Trophoblast cell (in vitro differentiated cells and primary cell): Measurements from ENCODE around the gene FBXO5.

Experiments
- DNase-seq, 2 donors: peaks; one replicate each; pipeline ENCODE4 v3.0.0-alpha.2; 2016
- H2AFZ ChIP-seq: 2 replicates; pipeline ENCODE4 v1.6.1; 2013; ENCODE audit warnings: low read length, moderate library complexity, mild to moderate bottlenecking; ENCODE audit not compliant: insufficient read depth, poor library complexity
- H2AK5ac ChIP-seq: 2 replicates; pipeline ENCODE4 v1.6.1; 2013; ENCODE audit warnings: mild to moderate bottlenecking, low read length
- H2BK120ac ChIP-seq: 2 replicates; pipeline ENCODE4 v1.6.1; 2013; ENCODE audit warnings: low read length, mild to moderate bottlenecking, moderate library complexity; ENCODE audit not compliant: insufficient read depth, poor library complexity
- H2BK12ac ChIP-seq: 2 replicates; pipeline ENCODE4 v1.6.1; 2013; ENCODE audit warnings: mild to moderate bottlenecking, low read length, moderate library complexity
- H2BK5ac ChIP-seq: 2 replicates; pipeline ENCODE4 v1.6.1; 2013; ENCODE audit warnings: low read length, low read depth, moderate library complexity, mild to moderate bottlenecking; ENCODE audit not compliant: poor library complexity
- H3K14ac ChIP-seq: 2 replicates; pipeline ENCODE4 v1.6.1; 2013; ENCODE audit warnings: mild to moderate bottlenecking, low read length
- H3K18ac ChIP-seq: 2 replicates; pipeline ENCODE4 v1.6.1; 2013; ENCODE audit warnings: mild to moderate bottlenecking, low read length
- H3K23ac ChIP-seq: 2 replicates; pipeline ENCODE4 v1.6.1; 2013; ENCODE audit warnings: low read length
- H3K27ac ChIP-seq: 2 replicates; pipeline ENCODE4 v1.5.1; 2013; ENCODE audit warnings: low read depth, mild to moderate bottlenecking, inconsistent platforms, low read length, moderate library complexity
- H3K27me3 ChIP-seq: 2 replicates; pipeline ENCODE4 v1.6.1; 2013; ENCODE audit warnings: inconsistent platforms, mild to moderate bottlenecking, low read length, moderate library complexity; ENCODE audit not compliant: insufficient read depth
- H3K36me3 ChIP-seq, 2 experiments: 1 replicate in 1 of 2; 2 replicates in 1 of 2; pipeline ENCODE4 v1.6.1; 2013; ENCODE audit warnings: low read length in 2 of 2, mild to moderate bottlenecking in 2 of 2, moderate library complexity in 1 of 2; ENCODE audit not compliant: insufficient read depth in 2 of 2, control insufficient read depth in 1 of 2
- H3K4ac ChIP-seq: 2 replicates; pipeline ENCODE4 v1.6.1; 2013; ENCODE audit warnings: low read depth, mild to moderate bottlenecking, low read length, moderate library complexity
- H3K4me1 ChIP-seq, 2 experiments: 1 replicate in 1 of 2; 2 replicates in 1 of 2; pipeline ENCODE4 v1.6.1; 2013; ENCODE audit warnings: low read length in 2 of 2, mild to moderate bottlenecking in 2 of 2, moderate library complexity in 1 of 2; ENCODE audit not compliant: insufficient read depth in 2 of 2, control insufficient read depth in 1 of 2
- H3K4me2 ChIP-seq: 2 replicates; pipeline ENCODE4 v1.6.1; 2013; ENCODE audit warnings: inconsistent platforms, mild to moderate bottlenecking, low read length, moderate library complexity
- H3K4me3 ChIP-seq: 2 replicates; pipeline ENCODE4 v1.5.1; 2013; ENCODE audit warnings: mild to moderate bottlenecking, low read depth, low read length, inconsistent platforms
- H3K79me1 ChIP-seq: one replicate; pipeline ENCODE4 v1.6.1; 2013; ENCODE audit warnings: low read length
- H3K79me2 ChIP-seq: 2 replicates; pipeline ENCODE4 v1.6.1; 2013; ENCODE audit warnings: low read length, mild to moderate bottlenecking; ENCODE audit not compliant: control insufficient read depth, insufficient read depth, poor library complexity
- H3K9ac ChIP-seq: 2 replicates; pipeline ENCODE4 v1.6.1; 2013; ENCODE audit warnings: mild to moderate bottlenecking, low read length
- H3K9me3 ChIP-seq: 2 replicates; pipeline ENCODE4 v1.6.1; 2013; ENCODE audit warnings: low read depth, mild to moderate bottlenecking, control low read depth, inconsistent platforms, low read length; ENCODE audit not compliant: insufficient read depth
- H4K12ac ChIP-seq: 2 replicates; pipeline ENCODE4 v1.6.1; 2013; ENCODE audit warnings: low read depth, mild to moderate bottlenecking, low read length, moderate library complexity
- H4K8ac ChIP-seq: 2 replicates; pipeline ENCODE4 v1.6.1; 2013; ENCODE audit warnings: low read depth, mild to moderate bottlenecking, low read length, moderate library complexity
- H4K91ac ChIP-seq: one replicate; pipeline ENCODE4 v1.6.1; 2013; ENCODE audit warnings: low read depth, mild to moderate bottlenecking, low read length, moderate library complexity
- WGBS: extraction: QIAGEN DNeasy Blood & Tissue Kit; methylation state at CpG from one replicate; pipeline ENCODE4 v1.1.7; 2013; ENCODE audit warnings: missing lambda C conversion rate; ENCODE audit not compliant: insufficient read length, insufficient coverage; ENCODE audit errors: extremely low coverage; 5-methylcytosine and 5-hydroxymethylcytosine counted together

The FBXO5 gene

DNA sequence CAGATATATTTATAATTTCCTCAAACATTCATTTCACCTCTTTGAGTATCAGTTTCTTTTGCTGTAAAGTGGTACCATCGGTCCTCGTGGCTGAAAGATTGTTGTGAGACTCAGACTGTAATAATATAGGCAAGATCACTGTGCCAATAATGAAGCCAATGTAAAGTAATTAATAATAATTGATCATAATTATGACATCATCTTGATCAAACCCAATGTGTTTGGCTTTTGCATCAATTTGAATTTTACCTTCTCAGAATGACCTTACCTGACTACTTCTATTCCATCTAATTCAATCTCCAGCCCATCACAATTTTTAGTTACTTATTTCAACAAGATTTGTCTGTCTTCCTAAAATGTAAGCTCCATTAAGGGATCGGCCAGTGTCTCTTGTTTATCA lies 35.5 kb upstream of the FBXO5 start:
- H3K9me3 ChIP-seq = no peaks in the 10 kb centered on the region
- no peak overlapping the region for H3K14ac ChIP-seq
- H2AK5ac ChIP-seq = no peak overlapping the region
- H2AFZ ChIP-seq = no peak overlapping the region
- no peak overlapping the region for H2BK12ac ChIP-seq
- H3K9ac ChIP-seq = no peak overlapping the region
- H3K4me3 ChIP-seq = no peak overlapping the region
- H3K4ac ChIP-seq = no peak overlapping the region
- H3K36me3 ChIP-seq = no peaks in the 10 kb centered on the region
- H3K79me1 ChIP-seq = no peaks in the 10 kb centered on the region
- no peak overlapping the region for H3K4me2 ChIP-seq
- no peaks in the 10 kb centered on the region for H3K79me2 ChIP-seq
- H3K18ac ChIP-seq = no peak overlapping the region
- H3K23ac ChIP-seq = no peak overlapping the region
- DNase-seq = no peak
- H4K8ac ChIP-seq = no peak overlapping the region
- WGBS = no CpG with 5 or more reads among the region's 3 CpGs
- H3K4me1 ChIP-seq = peaks cover 0 to 6% of the 10 kb centered on the region in 2 experiments
- H3K27me3 ChIP-seq = no peaks in the 10 kb centered on the region
- no peak overlapping the region for H2BK5ac ChIP-seq
- no peak overlapping the region for H4K91ac ChIP-seq
- no peak overlapping the region for H3K27ac ChIP-seq
- no peak overlapping the region for H4K12ac ChIP-seq
- no peak overlapping the region for H2BK120ac ChIP-seq

DNA sequence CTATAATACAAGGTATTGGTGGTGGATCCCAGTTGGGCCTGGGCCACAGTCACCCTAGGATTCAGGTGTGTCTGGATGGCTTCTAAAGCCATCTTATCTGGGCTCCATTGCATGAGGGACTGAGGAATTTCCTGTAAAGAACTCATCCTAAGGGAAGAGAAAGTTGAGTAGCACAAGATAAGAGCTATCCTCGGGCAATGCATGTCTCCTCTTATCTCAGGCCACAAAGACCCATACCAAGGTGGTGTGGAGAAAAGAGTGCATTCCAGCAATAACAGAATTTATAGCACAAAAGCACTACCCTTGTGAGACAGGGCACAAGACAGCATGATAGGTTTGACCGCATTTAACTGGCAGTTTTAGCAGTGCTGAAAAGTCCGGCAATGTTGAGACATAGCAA lies 34.0 kb upstream of the FBXO5 start:
- Histone ChIP-seq H3K4me1 (peaks cover 0 to 6% of the 10 kb centered on the region in 2 experiments), H3K9me3 (no peaks in the 10 kb centered on the region), H3K4ac (no peak overlapping the region), H3K14ac (no peak overlapping the region), H3K79me1 (no peaks in the 10 kb centered on the region), H3K27me3 (no peaks in the 10 kb centered on the region), H3K4me3 (no peak overlapping the region), H4K12ac (no peak overlapping the region), H3K27ac (peak overlapping the region; percentile 25), H2AK5ac (no peak overlapping the region), H2AFZ (no peak overlapping the region), H3K79me2 (no peaks in the 10 kb centered on the region), H3K18ac (no peak overlapping the region), H3K4me2 (peak overlapping the region; percentile 35), H3K9ac (no peak overlapping the region), H2BK120ac (no peak overlapping the region), H3K36me3 (no peaks in the 10 kb centered on the region), H2BK12ac (no peak overlapping the region), H2BK5ac (no peak overlapping the region), H4K91ac (no peak overlapping the region), H3K23ac (no peak overlapping the region), H4K8ac (no peak overlapping the region)
- no CpG with 5 or more reads among the region's 3 CpGs for WGBS
- DNase-seq = peak; percentile 60 to 84

DNA sequence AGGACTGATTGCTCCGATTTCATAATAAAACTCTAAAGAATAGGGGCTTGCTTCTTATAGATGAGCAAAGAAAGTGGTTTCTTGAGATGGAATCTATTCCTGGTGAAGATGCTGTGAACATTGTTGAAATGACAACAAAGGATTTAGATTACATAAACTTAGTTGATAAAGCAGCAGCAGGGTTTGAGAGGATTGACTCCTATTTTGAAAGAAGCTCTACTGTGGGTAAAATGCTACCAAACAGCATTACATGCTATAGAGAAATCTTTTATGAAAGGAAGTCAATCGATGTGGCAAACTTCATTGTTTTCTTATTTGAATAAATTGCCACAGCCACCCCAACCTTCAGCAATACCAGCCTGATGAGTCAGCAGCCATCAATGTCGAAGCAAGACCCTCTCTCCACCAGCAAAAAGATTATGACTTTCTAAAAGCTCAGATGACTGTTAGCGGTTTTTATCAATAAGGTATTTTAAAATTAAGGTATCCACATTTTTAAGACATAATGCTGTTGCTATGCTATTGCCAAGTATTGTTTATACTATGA lies 32.3 kb upstream of the FBXO5 start:
- peak in 1 of 2 donors; percentile 7 for DNase-seq
- peaks cover 0 to 6% of the 10 kb centered on the region in 2 experiments for H3K4me1 ChIP-seq
- no peak overlapping the region for H3K4ac ChIP-seq
- no peak overlapping the region for H3K9ac ChIP-seq
- no peak overlapping the region for H2BK120ac ChIP-seq
- no peak overlapping the region for H4K12ac ChIP-seq
- H3K9me3 ChIP-seq = no peaks in the 10 kb centered on the region
- no peaks in the 10 kb centered on the region for H3K27me3 ChIP-seq
- H3K4me2 ChIP-seq = no peak overlapping the region
- no peak overlapping the region for H3K27ac ChIP-seq
- H3K36me3 ChIP-seq = no peaks in the 10 kb centered on the region
- no peak overlapping the region for H4K8ac ChIP-seq
- no peak overlapping the region for H3K14ac ChIP-seq
- H3K4me3 ChIP-seq = no peak overlapping the region
- no peak overlapping the region for H4K91ac ChIP-seq
- no peak overlapping the region for H2BK12ac ChIP-seq
- no peak overlapping the region for H3K18ac ChIP-seq
- WGBS = no CpG with 5 or more reads among the region's 4 CpGs
- no peak overlapping the region for H2BK5ac ChIP-seq
- H3K79me1 ChIP-seq = no peaks in the 10 kb centered on the region
- no peak overlapping the region for H3K23ac ChIP-seq
- H2AFZ ChIP-seq = no peak overlapping the region
- H3K79me2 ChIP-seq = no peaks in the 10 kb centered on the region
- H2AK5ac ChIP-seq = no peak overlapping the region

DNA sequence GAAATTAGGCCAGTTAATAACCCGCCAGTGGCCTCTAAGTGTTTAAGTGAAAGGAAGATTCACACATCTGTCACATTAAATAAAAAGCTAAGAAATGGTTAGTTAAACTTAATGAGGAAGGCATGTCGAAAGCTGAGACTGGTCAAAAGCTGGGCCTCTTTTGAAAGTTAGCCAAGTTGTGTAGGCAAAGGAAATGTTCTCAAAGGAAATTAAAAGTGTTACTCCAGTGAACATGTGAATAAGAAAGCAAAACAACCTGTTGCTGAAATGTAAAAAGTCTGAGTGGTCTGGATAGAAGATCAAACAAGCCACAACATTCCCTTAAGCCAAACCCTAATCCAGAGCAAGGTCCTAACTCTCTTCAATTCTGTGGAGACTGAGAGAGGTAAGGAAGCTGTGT lies 30.6 kb upstream of the FBXO5 start:
- Histone ChIP-seq H3K36me3 (no peaks in the 10 kb centered on the region), H2BK120ac (no peak overlapping the region), H2BK5ac (no peak overlapping the region), H3K18ac (no peak overlapping the region), H3K4me2 (no peak overlapping the region), H3K27me3 (no peaks in the 10 kb centered on the region), H3K23ac (no peak overlapping the region), H2AK5ac (no peak overlapping the region), H3K9ac (no peak overlapping the region), H4K8ac (no peak overlapping the region), H2BK12ac (no peak overlapping the region), H3K79me2 (no peaks in the 10 kb centered on the region), H3K27ac (no peak overlapping the region), H3K9me3 (no peaks in the 10 kb centered on the region), H3K4ac (no peak overlapping the region), H3K4me3 (no peak overlapping the region), H3K4me1 (peaks cover 0 to 6% of the 10 kb centered on the region in 2 experiments), H3K79me1 (no peaks in the 10 kb centered on the region), H4K91ac (no peak overlapping the region), H4K12ac (no peak overlapping the region), H3K14ac (no peak overlapping the region), H2AFZ (no peak overlapping the region)
- no peak for DNase-seq
- no CpG with 5 or more reads among the region's 2 CpGs for WGBS
